Upper lobe of left lung (tissue), 6 donors: ENCODE measurements around the gene CD24. TPM values are rescaled to one million over a fixed set of nuclear protein-coding genes. Genes with fewer than 3 reads are reported as not detected.

ENCODE experiments used
- ATAC-seq, 2 donors: fragments of 200-7000 bp; cut with Tn5 transposase; one replicate each; pipeline ENCODE4 v1.9.1; 2022; ENCODE audit warnings: mild to moderate bottlenecking in 2 of 2, moderate library complexity in 2 of 2; ENCODE audit not compliant: low FRiP score in 2 of 2
- DNase-seq, 2 donors: peaks; one replicate each; pipeline ENCODE4 v3.0.0-alpha.2; 2019 to 2020
- H3K27ac ChIP-seq, 4 donors: fragments of 200-600 bp; sonication (generic); one replicate each; pipeline ENCODE4 v1.5.1; 2016 to 2019
- H3K27me3 ChIP-seq, 4 donors: fragments of 200-600 bp; sonication (generic); one replicate each; pipeline ENCODE4 v1.5.1; 2017 to 2019
- H3K36me3 ChIP-seq, 4 donors: fragments of 200-600 bp; sonication (generic); one replicate each; pipeline ENCODE4 v1.5.1; 2016 to 2019
- H3K4me1 ChIP-seq, 4 donors: fragments of 200-600 bp; sonication (generic); one replicate each; pipeline ENCODE4 v1.5.1; 2018 to 2019
- H3K4me3 ChIP-seq, 4 donors: fragments of 200-600 bp; sonication (generic); one replicate each; pipeline ENCODE4 v1.5.1; 2017 to 2019; ENCODE audit warnings: mild to moderate bottlenecking in 2 of 4, moderate library complexity in 1 of 4
- H3K9me3 ChIP-seq, 4 donors: fragments of 200-600 bp; sonication (generic); one replicate each; pipeline ENCODE4 v1.5.1; 2018 to 2019
- EP300 ChIP-seq, 4 donors: sonication (generic); formaldehyde crosslinking; IDR thresholded peaks; one replicate each; pipeline ENCODE4 v1.5.1; 2017; ENCODE audit warnings: antibody characterized with exemption in 4 of 4, control low read depth in 2 of 4
- POLR2A ChIP-seq, 4 donors: fragments of 450-650 bp; IDR thresholded peaks; one replicate each; pipeline ENCODE4 v1.5.1; 2016 to 2017; ENCODE audit warnings: antibody characterized with exemption in 4 of 4, mild to moderate bottlenecking in 2 of 4
- POLR2AphosphoS5 ChIP-seq, 2 donors: sonication (generic); formaldehyde crosslinking; IDR thresholded peaks; one replicate each; pipeline ENCODE4 v1.5.1; 2017; ENCODE audit warnings: antibody characterized with exemption in 2 of 2
- WGBS, 2 donors: methylation state at CpG; one replicate each; pipeline ENCODE4 v1.1.5; 2017 to 2018; 5-methylcytosine and 5-hydroxymethylcytosine counted together
- total RNA-seq, 6 donors: library from RNA; depleted of rRNA in 4 of 6; stranded (reverse); fragments of >200 nt in 4 of 6; gene quantifications; one replicate each; pipeline versions ENCODE4 v1.1.0 to v1.2.1, GENCODE V29; 2016 to 2021
- TF ChIP-seq, protein P1 (sequence below), 6 experiments: fragments of 450-650 bp in 4 of 6; fragments of 200-600 bp in 2 of 6; sonication (generic) in 2 of 6; IDR thresholded peaks; one replicate each; pipeline ENCODE4 v1.5.1; 2016 to 2019; ENCODE audit warnings: antibody characterized with exemption in 6 of 6
- donor health status: DM: no; HTN: no; CAD: no; lungs with moderate emphysema.
- donor health status: DM: no; HTN: yes; CAD: no; lungs with severe emphysema.

CD24 gene
- total RNA-seq, 6 donors from 2014 or later = 24.2 to 231 (median 43.8) TPM

DNA sequence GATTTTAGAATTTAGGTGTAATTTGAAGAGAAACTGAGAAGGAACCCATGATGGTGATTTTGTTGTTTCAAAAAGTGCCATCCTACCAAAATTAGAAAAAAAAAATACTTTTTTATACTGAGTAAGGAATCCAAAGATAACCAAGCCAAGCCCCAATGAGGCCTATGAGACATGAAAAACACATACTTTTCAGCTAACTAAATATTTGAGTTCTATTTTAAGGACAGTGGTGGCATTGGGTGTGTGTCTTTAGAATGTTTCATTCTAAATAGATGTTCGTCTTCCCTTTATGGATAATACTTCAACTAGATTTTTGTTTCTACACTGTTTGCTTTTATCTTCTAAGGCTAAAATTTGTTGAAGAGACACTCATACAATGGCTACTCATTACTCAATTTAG lies 9.6 kb downstream of the CD24 start:
- 60 to 74% methylated on average over 1 of the region's 1 CpG for whole genome bisulfite sequencing, 2 donors
- no peak overlapping the region for H3K4me3 ChIP-seq

DNA sequence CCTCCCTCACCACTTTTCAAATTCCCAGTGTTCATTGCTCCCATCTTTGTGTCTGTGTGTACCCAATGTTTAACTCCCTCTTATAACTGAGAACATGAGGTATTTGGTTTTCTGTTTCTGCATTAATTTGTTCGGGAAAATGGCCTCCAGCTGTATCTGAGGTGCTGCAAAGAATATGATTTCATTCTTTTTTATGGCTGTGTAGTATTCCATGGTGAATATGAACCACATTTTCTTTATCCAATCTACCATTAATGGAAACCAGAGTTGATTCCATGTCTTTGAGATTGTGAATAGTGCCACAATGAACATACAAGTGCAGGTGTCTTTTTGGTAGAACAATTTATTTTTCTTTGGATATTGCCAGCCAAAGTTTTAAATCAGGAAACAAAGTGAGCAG lies 10.4 kb downstream of the CD24 start:
- DNase-seq = no peak
- WGBS, 2 donors = 71 to 87% methylated on average over 1 of the region's 1 CpG
- Histone ChIP-seq H3K36me3 (no peaks in the 10 kb centered on the region), H3K27me3 (no peaks in the 10 kb centered on the region), H3K27ac (no peak overlapping the region), H3K4me3 (no peak overlapping the region), H3K4me1 (no peaks in the 10 kb centered on the region), H3K9me3 (no peaks in the 10 kb centered on the region)
- TF ChIP-seq POLR2AphosphoS5 (IDR thresholded peaks at IDR 0.05) = no peak
- TF ChIP-seq POLR2A (IDR thresholded peaks at IDR 0.05) = no peak
- TF ChIP-seq, protein P1, sequence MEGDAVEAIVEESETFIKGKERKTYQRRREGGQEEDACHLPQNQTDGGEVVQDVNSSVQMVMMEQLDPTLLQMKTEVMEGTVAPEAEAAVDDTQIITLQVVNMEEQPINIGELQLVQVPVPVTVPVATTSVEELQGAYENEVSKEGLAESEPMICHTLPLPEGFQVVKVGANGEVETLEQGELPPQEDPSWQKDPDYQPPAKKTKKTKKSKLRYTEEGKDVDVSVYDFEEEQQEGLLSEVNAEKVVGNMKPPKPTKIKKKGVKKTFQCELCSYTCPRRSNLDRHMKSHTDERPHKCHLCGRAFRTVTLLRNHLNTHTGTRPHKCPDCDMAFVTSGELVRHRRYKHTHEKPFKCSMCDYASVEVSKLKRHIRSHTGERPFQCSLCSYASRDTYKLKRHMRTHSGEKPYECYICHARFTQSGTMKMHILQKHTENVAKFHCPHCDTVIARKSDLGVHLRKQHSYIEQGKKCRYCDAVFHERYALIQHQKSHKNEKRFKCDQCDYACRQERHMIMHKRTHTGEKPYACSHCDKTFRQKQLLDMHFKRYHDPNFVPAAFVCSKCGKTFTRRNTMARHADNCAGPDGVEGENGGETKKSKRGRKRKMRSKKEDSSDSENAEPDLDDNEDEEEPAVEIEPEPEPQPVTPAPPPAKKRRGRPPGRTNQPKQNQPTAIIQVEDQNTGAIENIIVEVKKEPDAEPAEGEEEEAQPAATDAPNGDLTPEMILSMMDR (IDR thresholded peaks at IDR 0.05) = no peak
- no peak for TF ChIP-seq EP300 (IDR thresholded peaks at IDR 0.05)
- no peak for ATAC-seq

More for the DNA sequence above, 9.6 kb downstream of the CD24 start:
- H3K4me1 ChIP-seq = no peaks in the 10 kb centered on the region
- ATAC-seq = no peak
- no peak for TF ChIP-seq POLR2AphosphoS5 (IDR thresholded peaks at IDR 0.05)
- no peak for TF ChIP-seq EP300 (IDR thresholded peaks at IDR 0.05)
- TF ChIP-seq POLR2A (IDR thresholded peaks at IDR 0.05) = no peak
- TF ChIP-seq, protein P1 (IDR thresholded peaks at IDR 0.05) = no peak
- H3K27ac ChIP-seq = no peak overlapping the region
- no peaks in the 10 kb centered on the region for H3K36me3 ChIP-seq
- no peaks in the 10 kb centered on the region for H3K9me3 ChIP-seq
- H3K27me3 ChIP-seq = no peaks in the 10 kb centered on the region
- no peak for DNase-seq

DNA sequence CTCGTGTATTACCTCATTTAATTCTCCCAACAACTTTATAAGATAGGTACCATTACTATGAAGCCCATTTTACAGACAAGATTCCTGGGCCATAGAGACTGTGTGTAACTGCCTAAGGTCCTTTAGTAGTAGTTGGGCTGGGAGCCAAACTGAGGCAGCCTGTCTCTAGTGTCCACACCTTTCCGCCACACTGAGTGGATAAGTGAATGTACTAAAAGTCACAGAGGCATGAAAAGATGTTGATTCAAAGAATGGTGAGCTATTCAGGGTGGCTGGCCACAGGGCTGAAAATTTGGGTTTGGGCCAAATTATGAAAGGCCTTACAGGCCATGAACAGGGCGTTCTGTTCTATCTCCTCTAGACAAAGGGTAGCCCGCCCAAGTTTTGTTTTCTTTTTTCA lies 11.0 kb downstream of the CD24 start:
- Histone ChIP-seq H3K4me3 (no peak overlapping the region), H3K36me3 (no peaks in the 10 kb centered on the region), H3K27ac (no peak overlapping the region), H3K9me3 (no peaks in the 10 kb centered on the region), H3K27me3 (no peaks in the 10 kb centered on the region), H3K4me1 (no peaks in the 10 kb centered on the region)
- WGBS, 2 donors = 83 to 85% methylated on average over 4 of the region's 4 CpGs
- no peak for DNase-seq
- ATAC-seq = no peak
- no peak for TF ChIP-seq EP300 (IDR thresholded peaks at IDR 0.05)
- no peak for TF ChIP-seq POLR2AphosphoS5 (IDR thresholded peaks at IDR 0.05)
- TF ChIP-seq, protein P1 (IDR thresholded peaks at IDR 0.05) = no peak
- TF ChIP-seq POLR2A (IDR thresholded peaks at IDR 0.05) = no peak

DNA sequence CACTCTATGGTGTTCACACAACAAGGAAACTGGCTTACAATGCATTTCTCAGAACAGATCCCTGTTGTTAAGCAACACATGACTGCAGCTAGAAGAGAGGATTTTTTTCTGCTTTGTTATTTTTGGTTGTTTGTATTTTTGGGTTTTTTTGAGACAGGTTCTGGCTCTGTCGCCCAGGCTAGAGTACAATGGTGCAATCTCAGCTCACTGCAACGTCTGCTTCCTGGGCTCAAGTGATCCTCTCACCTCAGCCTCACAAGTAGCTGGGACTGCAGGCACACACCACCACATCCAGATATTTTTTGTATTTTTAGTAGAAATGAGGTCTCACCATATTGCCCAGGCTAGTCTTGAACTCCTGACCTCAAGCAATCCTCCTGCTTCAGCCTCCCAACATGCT lies 12.7 kb downstream of the CD24 start:
- ATAC-seq (no peak), DNase-seq (no peak)
- H3K36me3 ChIP-seq = no peaks in the 10 kb centered on the region
- H3K9me3 ChIP-seq = no peaks in the 10 kb centered on the region
- H3K4me3 ChIP-seq = no peak overlapping the region
- 50 to 59% methylated on average over 2 of the region's 2 CpGs for WGBS, 2 donors
- H3K27me3 ChIP-seq = no peaks in the 10 kb centered on the region
- no peaks in the 10 kb centered on the region for H3K4me1 ChIP-seq
- TF ChIP-seq, protein P1 (IDR thresholded peaks at IDR 0.05) = no peak
- no peak for TF ChIP-seq EP300 (IDR thresholded peaks at IDR 0.05)
- no peak for TF ChIP-seq POLR2AphosphoS5 (IDR thresholded peaks at IDR 0.05)
- no peak for TF ChIP-seq POLR2A (IDR thresholded peaks at IDR 0.05)
- H3K27ac ChIP-seq = no peak overlapping the region

DNA sequence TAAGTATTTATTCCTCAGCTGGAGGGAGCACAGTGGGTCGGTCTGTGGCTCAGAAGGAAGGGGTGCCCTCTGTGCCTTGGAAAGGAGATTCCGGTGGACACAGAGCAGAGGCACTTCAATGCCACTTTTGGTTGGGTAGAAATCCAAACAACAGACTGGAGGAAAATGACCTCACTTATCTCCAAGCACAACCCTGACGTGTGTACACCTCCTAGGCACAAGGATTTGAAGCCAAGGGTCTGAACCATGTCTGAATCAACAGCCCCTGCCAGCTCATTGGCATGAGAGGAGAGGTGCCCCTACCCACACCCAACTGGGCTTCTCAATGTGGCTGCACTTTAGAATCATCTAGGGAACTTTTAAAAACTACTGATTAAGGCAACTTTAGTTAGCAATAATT lies 13.4 kb downstream of the CD24 start:
- 64 to 90% methylated on average over 2 to 3 of the region's 3 CpGs for WGBS, 2 donors

More for the DNA sequence above, 13.4 kb downstream of the CD24 start:
- H3K9me3 ChIP-seq = no peaks in the 10 kb centered on the region
- no peaks in the 10 kb centered on the region for H3K4me1 ChIP-seq
- no peaks in the 10 kb centered on the region for H3K27me3 ChIP-seq
- no peak for TF ChIP-seq EP300 (IDR thresholded peaks at IDR 0.05)
- TF ChIP-seq POLR2AphosphoS5 (IDR thresholded peaks at IDR 0.05) = no peak
- H3K36me3 ChIP-seq = no peaks in the 10 kb centered on the region
- H3K4me3 ChIP-seq = no peak overlapping the region
- ATAC-seq (no peak), DNase-seq (no peak)
- no peak overlapping the region for H3K27ac ChIP-seq
